Liver (tissue), 3 donors: ENCODE measurements around the gene CRK.
"Not testable (repeated sequence)": the region's sequence is repeated elsewhere in the genome, so short reads cannot be mapped to it uniquely, and the experiment has no call there.

ENCODE experiments used
- RAD21 ChIP-seq, 2 donors: IDR thresholded peaks; 2 replicates each; pipeline ENCODE4 v1.6.1; 2016; ENCODE audit warnings: antibody characterized with exemption in 2 of 2, mild to moderate bottlenecking in 2 of 2
- TF ChIP-seq, protein P1 (sequence below): fragments of 150-350 bp; IDR thresholded peaks from 2 replicates; pipeline ENCODE4 v1.5.1; 2017; ENCODE audit warnings: improper control_type of control experiment, low read depth, low read length; ENCODE audit not compliant: missing input control
- donor health status: healthy.
- donor health status: healthy.

GRCh38 chr17:1395876-1396665 is 60.0 kb downstream of the CRK start:
- TF ChIP-seq, protein P1, sequence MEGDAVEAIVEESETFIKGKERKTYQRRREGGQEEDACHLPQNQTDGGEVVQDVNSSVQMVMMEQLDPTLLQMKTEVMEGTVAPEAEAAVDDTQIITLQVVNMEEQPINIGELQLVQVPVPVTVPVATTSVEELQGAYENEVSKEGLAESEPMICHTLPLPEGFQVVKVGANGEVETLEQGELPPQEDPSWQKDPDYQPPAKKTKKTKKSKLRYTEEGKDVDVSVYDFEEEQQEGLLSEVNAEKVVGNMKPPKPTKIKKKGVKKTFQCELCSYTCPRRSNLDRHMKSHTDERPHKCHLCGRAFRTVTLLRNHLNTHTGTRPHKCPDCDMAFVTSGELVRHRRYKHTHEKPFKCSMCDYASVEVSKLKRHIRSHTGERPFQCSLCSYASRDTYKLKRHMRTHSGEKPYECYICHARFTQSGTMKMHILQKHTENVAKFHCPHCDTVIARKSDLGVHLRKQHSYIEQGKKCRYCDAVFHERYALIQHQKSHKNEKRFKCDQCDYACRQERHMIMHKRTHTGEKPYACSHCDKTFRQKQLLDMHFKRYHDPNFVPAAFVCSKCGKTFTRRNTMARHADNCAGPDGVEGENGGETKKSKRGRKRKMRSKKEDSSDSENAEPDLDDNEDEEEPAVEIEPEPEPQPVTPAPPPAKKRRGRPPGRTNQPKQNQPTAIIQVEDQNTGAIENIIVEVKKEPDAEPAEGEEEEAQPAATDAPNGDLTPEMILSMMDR, result not testable (repeated sequence)
- TF ChIP-seq RAD21 (IDR thresholded peaks at IDR 0.05), result not testable (repeated sequence)
